Cardiac fibroblast (primary cell): Measurements from ENCODE around the gene MEX3D.
A peak's percentile ranks its signal among the peaks of the same experiment; 100 is the strongest.

Source experiments
- DNase-seq, 2 donors: peaks; one replicate each; pipeline versions ENCODE4 v3.0.0 to v3.0.0-alpha.2; 2010; ENCODE audit warnings: low read depth in 2 of 2
- H3K4me3 ChIP-seq, 2 donors: replicated peaks in 1 of 2; 1 replicate in 1 of 2; 2 replicates in 1 of 2; pipeline ENCODE4 v1.5.1; 2011; ENCODE audit warnings: low read depth in 2 of 2, low read length in 2 of 2, mild to moderate bottlenecking in 2 of 2, moderate library complexity in 1 of 2
- CTCF ChIP-seq: IDR thresholded peaks from one replicate; pipeline ENCODE4 v1.5.1; 2011; ENCODE audit warnings: low read depth, mild to moderate bottlenecking, low read length, inconsistent platforms

Gene MEX3D

GRCh38 chr19:1606138-1606651 lies 38.1 kb upstream of the MEX3D start:
- H3K4me3 ChIP-seq, result peak overlapping the region; percentile 59 to 92
- no peak for DNase-seq
- TF ChIP-seq CTCF, result no peak

- H3K4me3 ChIP-seq, result peak within 1 kb of the TSS; percentile 92 to 96
- TF ChIP-seq CTCF, result peak; percentile 62
- DNase-seq, result peak; percentile 96 to 98
Observed at GRCh38 chr19:1605236-1606137, 37.4 kb upstream of the MEX3D start, which contains the start of gene UQCR11. Gene UQCR11 (minus strand): TSS chr19:1605462. CDS start chr19:1605409, 53 bp downstream.

GRCh38 chr19:1602091-1602707 lies 34.1 kb upstream of the MEX3D start:
- DNase-seq, result no peak
- no peak for TF ChIP-seq CTCF
- H3K4me3 ChIP-seq, result no peak overlapping the region

- H3K4me3 ChIP-seq, result no peak overlapping the region
- peak; percentile 21 for TF ChIP-seq CTCF
- DNase-seq, result no peak
Observed at GRCh38 chr19:1601613-1602064, 33.5 kb upstream of the MEX3D start.

- no peak overlapping the region for H3K4me3 ChIP-seq
- no peak for TF ChIP-seq CTCF
- DNase-seq, result no peak
Observed at GRCh38 chr19:1599460-1599846, 31.3 kb upstream of the MEX3D start.

- DNase-seq, result no peak
- TF ChIP-seq CTCF, result no peak
- no peak overlapping the region for H3K4me3 ChIP-seq
Observed at GRCh38 chr19:1598777-1599459, 30.8 kb upstream of the MEX3D start.
